PC-3 (cell line): ENCODE measurements around the gene SLC2A3. TPM values are rescaled to one million over a fixed set of nuclear protein-coding genes. Genes with fewer than 3 reads are reported as not detected.

Experiments used
- ATAC-seq: fragments of 200-7000 bp; cut with Tn5 transposase; 2 replicates; pipeline ENCODE4 v1.9.1; 2020; ENCODE audit warnings: mild to moderate bottlenecking, moderate library complexity
- BruUV-seq: library from RNA; stranded (reverse); fragments of 400-500 nt; replicated peaks from 2 replicates; lab custom pipeline; 2021; lab: Mats Ljungman, UMichigan
- CTCF ChIA-PET: fragments of 300-600 bp; sonication (Branson Sonifier 250); formaldehyde crosslinking; loops from one replicate; lab custom pipeline; 2022; ENCODE audit warnings: antibody characterized with exemption; lab: Charles Lee
- POLR2A ChIA-PET: fragments of 300-600 bp; sonication (Branson Sonifier 250); formaldehyde crosslinking; loops from one replicate; lab custom pipeline; 2022; ENCODE audit warnings: antibody characterized with exemption; ENCODE audit not compliant: unreplicated experiment; lab: Charles Lee
- DNase-seq: peaks from one replicate; pipeline ENCODE4 v3.0.0-alpha.2; 2015
- H2AFZ ChIP-seq: fragments of 300-600 bp; sonication (generic); 2 replicates; pipeline ENCODE4 v1.6.0; 2016; ENCODE audit warnings: antibody characterized with exemption, low read length
- H3F3A ChIP-seq: fragments of 300-600 bp; sonication (generic); one replicate; pipeline ENCODE4 v1.6.0; 2017; ENCODE audit warnings: antibody characterized with exemption, low read length, control low read depth, mild to moderate bottlenecking; ENCODE audit not compliant: unreplicated experiment
- H3K27ac ChIP-seq: fragments of 300-600 bp; sonication (generic); 2 replicates; pipeline ENCODE4 v1.5.1; 2016; ENCODE audit warnings: mild to moderate bottlenecking, low read length
- H3K27me3 ChIP-seq: fragments of 300-600 bp; sonication (generic); 2 replicates; pipeline ENCODE4 v1.6.1; 2016; ENCODE audit warnings: low read length, mixed read lengths
- H3K36me3 ChIP-seq: fragments of 300-600 bp; sonication (generic); 2 replicates; pipeline ENCODE4 v1.6.1; 2016; ENCODE audit warnings: low read depth, mixed run types, low read length, mixed read lengths
- H3K4me1 ChIP-seq: fragments of 300-600 bp; sonication (generic); 2 replicates; pipeline ENCODE4 v1.5.1; 2016; ENCODE audit warnings: low read length; ENCODE audit not compliant: insufficient read depth
- H3K4me2 ChIP-seq: fragments of 300-600 bp; sonication (generic); 2 replicates; pipeline ENCODE4 v1.6.0; 2016; ENCODE audit warnings: low read length
- H3K4me3 ChIP-seq: fragments of 300-600 bp; sonication (generic); 2 replicates; pipeline ENCODE4 v1.5.1; 2016; ENCODE audit warnings: mild to moderate bottlenecking, low read length, mixed read lengths
- H3K79me2 ChIP-seq: fragments of 300-600 bp; sonication (generic); 2 replicates; pipeline ENCODE4 v1.6.1; 2017; ENCODE audit warnings: low read length, mixed read lengths
- H3K9ac ChIP-seq: fragments of 300-600 bp; sonication (generic); 2 replicates; pipeline ENCODE4 v1.6.0; 2016; ENCODE audit warnings: mild to moderate bottlenecking, low read length
- H3K9me2 ChIP-seq: fragments of 300-600 bp; sonication (generic); replicated peaks from 2 replicates; pipeline ENCODE4 v1.6.1; 2016; ENCODE audit warnings: mixed run types, low read length, mixed read lengths
- H3K9me3 ChIP-seq: fragments of 300-600 bp; sonication (generic); 2 replicates; pipeline ENCODE4 v1.6.1; 2016; ENCODE audit warnings: low read length, mixed read lengths
- H4K20me1 ChIP-seq: fragments of 300-600 bp; sonication (generic); 2 replicates; pipeline ENCODE4 v1.6.1; 2016; ENCODE audit warnings: low read length, mixed read lengths
- EZH2 ChIP-seq: fragments of 300-600 bp; sonication (generic); IDR thresholded peaks from one replicate; pipeline ENCODE4 v1.6.1; 2017; ENCODE audit warnings: antibody characterized with exemption, mild to moderate bottlenecking, low read length; ENCODE audit not compliant: unreplicated experiment
- EZH2phosphoT487 ChIP-seq: fragments of 300-600 bp; sonication (generic); IDR thresholded peaks from 2 replicates; pipeline ENCODE4 v1.6.1; 2018; ENCODE audit warnings: mild to moderate bottlenecking, antibody characterized with exemption, low read length, borderline replicate concordance
- intact Hi-C: fragments of 100-400 bp; cut with micrococcal nuclease; formaldehyde crosslinking; loops from 2 replicates; pipeline ENCODE4 v1.9.0; 2023
- total RNA-seq: library from RNA; depleted of rRNA; stranded (reverse); fragments of >200 nt; gene quantifications from 2 replicates; pipeline ENCODE4 v1.2.3, GENCODE V29; 2014
- TF ChIP-seq, protein P1 (sequence below): fragments of 300-600 bp; sonication (generic); conservative IDR thresholded peaks from 2 replicates; pipeline ENCODE4 v1.5.1; 2017; ENCODE audit warnings: antibody characterized with exemption, low read depth, mild to moderate bottlenecking, low read length

Gene SLC2A3
- total RNA-seq, 1 experiment from 2014 or later = not detected

DNA sequence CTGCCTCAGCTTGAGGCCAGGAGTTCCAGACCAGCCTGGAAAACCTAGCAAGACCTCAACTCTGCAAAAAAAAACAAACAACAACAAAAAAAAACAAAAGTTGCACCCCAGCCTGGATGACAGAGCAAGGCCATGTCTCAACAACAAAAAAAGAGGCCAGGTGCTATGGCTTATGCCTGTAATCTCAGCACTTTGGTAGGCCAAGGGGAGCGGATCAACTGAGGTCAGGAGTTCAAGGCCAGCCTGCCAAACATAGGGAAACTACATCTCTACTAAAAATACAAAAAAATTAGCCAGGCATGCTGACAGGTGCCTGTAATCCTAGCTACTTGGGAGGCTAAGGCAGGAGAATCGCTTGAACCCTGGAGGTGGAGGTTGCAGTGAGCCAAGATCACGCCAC lies 56.7 kb downstream of the SLC2A3 start:
- Histone ChIP-seq H3K4me1 (no peaks in the 10 kb centered on the region), H3K9me2 (no peaks in the 10 kb centered on the region), H3K9me3 (no peaks in the 10 kb centered on the region), H3K36me3 (no peaks in the 10 kb centered on the region), H3F3A (no peaks in the 10 kb centered on the region), H3K4me2 (no peak overlapping the region), H2AFZ (no peak overlapping the region), H3K27ac (no peak overlapping the region), H3K27me3 (no peaks in the 10 kb centered on the region), H4K20me1 (no peaks in the 10 kb centered on the region), H3K9ac (no peak overlapping the region), H3K79me2 (no peaks in the 10 kb centered on the region), H3K4me3 (no peak overlapping the region)
- CTCF ChIA-PET = no interaction called here
- no peak for DNase-seq
- TF ChIP-seq EZH2phosphoT487 (no peak), EZH2 (no peak)
- TF ChIP-seq, protein P1, sequence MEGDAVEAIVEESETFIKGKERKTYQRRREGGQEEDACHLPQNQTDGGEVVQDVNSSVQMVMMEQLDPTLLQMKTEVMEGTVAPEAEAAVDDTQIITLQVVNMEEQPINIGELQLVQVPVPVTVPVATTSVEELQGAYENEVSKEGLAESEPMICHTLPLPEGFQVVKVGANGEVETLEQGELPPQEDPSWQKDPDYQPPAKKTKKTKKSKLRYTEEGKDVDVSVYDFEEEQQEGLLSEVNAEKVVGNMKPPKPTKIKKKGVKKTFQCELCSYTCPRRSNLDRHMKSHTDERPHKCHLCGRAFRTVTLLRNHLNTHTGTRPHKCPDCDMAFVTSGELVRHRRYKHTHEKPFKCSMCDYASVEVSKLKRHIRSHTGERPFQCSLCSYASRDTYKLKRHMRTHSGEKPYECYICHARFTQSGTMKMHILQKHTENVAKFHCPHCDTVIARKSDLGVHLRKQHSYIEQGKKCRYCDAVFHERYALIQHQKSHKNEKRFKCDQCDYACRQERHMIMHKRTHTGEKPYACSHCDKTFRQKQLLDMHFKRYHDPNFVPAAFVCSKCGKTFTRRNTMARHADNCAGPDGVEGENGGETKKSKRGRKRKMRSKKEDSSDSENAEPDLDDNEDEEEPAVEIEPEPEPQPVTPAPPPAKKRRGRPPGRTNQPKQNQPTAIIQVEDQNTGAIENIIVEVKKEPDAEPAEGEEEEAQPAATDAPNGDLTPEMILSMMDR = no peak
- intact Hi-C loops = no loop called here
- BruUV-seq = no TSS peak
- no peak for ATAC-seq
- POLR2A ChIA-PET = no interaction called here

DNA sequence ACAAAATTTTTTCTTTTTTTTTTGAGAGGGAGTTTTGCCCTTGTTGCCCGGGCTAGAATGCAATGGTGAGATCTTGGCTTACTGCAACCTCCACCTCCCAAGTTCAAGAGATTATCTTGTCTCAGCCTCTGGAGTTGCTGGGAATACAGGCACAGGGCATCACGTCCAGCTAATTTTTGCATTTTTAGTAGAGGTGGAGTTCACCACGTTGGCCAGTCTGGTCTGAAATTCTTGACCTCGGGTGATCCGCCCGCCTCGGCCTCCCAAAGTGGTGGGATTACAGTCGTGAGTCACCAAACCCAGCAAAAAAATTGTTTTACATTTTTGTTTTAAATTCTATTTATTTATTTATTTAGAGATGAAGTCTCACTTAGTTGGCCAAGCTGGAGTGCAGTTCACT lies 58.6 kb downstream of the SLC2A3 start:
- BruUV-seq = no TSS peak
- POLR2A ChIA-PET = no interaction called here

DNA sequence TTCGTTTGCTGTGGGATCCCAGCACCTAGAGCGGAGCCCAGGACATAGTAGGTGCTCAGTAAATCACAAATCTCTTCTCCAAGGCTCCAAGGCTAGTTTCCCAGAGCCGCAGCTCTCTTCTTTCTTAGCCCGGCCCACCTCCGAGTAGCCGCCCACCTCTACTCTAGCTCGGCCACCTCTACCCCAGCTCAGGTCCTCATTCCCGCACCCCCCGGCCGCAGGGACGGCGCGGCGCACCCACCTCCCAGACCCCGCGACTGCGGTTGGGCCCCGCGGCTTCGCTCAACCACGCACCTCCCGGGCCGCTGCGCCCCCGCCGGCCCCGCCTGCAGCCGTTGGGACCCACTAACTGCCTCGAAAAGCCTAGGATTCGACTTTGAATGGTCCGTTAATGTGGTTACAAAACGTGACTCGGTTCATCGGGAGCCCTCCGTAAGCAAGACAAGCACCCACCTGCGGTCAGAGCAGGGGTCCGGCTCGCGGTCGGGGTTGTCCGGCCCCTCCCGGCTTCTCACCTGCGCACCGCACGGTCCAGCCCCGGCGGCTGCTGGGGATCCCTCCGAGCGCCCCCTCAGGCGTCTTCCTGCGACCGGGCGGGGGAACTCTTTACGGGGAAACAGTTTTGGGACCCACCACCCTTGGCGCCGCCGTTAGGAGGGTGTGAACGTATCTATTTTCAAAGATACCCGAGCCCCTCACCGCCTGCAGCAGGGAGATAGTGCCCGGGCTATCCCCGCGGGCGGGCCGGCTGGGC lies 63.2 kb downstream of the SLC2A3 start, which contains the start of gene SLC2A14:
TSS of gene SLC2A14 (minus strand) at position 350 of the 754 bp plus-strand sequence. CDS start 3,035 bp downstream, outside the sequence.
- Histone ChIP-seq H3K27ac (no peak within 1 kb of the TSS), H3K79me2 (no peaks in the 10 kb centered on the region), H3F3A (no peaks in the 10 kb centered on the region), H3K9me3 (no peaks in the 10 kb centered on the region), H3K9ac (no peak within 1 kb of the TSS), H3K4me1 (0 out of 2 replicates have a peak, but pooled peaks cover 2% of the 10 kb centered on the region), H3K4me3 (no peak within 1 kb of the TSS), H3K36me3 (no peaks in the 10 kb centered on the region), H3K27me3 (no peaks in the 10 kb centered on the region), H4K20me1 (no peaks in the 10 kb centered on the region), H2AFZ (no peak within 1 kb of the TSS), H3K4me2 (no peak within 1 kb of the TSS), H3K9me2 (no peaks in the 10 kb centered on the region)
- CTCF ChIA-PET = no interaction called here
- TF ChIP-seq EZH2phosphoT487 (no peak), EZH2 (no peak)
- TF ChIP-seq, protein P1 = no peak
- ATAC-seq = no peak
- POLR2A ChIA-PET = no interaction called here
- BruUV-seq = no TSS peak
- intact Hi-C loops = no loop called here
- DNase-seq = no peak

More for the DNA sequence above, 58.6 kb downstream of the SLC2A3 start:
- Histone ChIP-seq H3K4me3 (no peak overlapping the region), H3K9me2 (no peaks in the 10 kb centered on the region), H3K4me1 (no peaks in the 10 kb centered on the region), H3K9ac (no peak overlapping the region), H3F3A (no peaks in the 10 kb centered on the region), H3K79me2 (no peaks in the 10 kb centered on the region), H3K27me3 (no peaks in the 10 kb centered on the region), H3K9me3 (no peaks in the 10 kb centered on the region), H4K20me1 (no peaks in the 10 kb centered on the region), H3K36me3 (no peaks in the 10 kb centered on the region), H3K4me2 (no peak overlapping the region), H2AFZ (no peak overlapping the region), H3K27ac (no peak overlapping the region)
- TF ChIP-seq EZH2phosphoT487 (no peak), EZH2 (no peak)
- TF ChIP-seq, protein P1 = no peak
- ATAC-seq (no peak), DNase-seq (no peak)
- CTCF ChIA-PET = no interaction called here
- intact Hi-C loops = no loop called here
